Neuron (in vitro differentiated cells): Measurements from ENCODE around the gene KRTAP19-2.

ENCODE experiments used
- H2AFZ ChIP-seq: one replicate; pipeline ENCODE4 v1.6.1; 2013; ENCODE audit warnings: low read depth, mild to moderate bottlenecking, inconsistent platforms, low read length, moderate library complexity
- H3K27me3 ChIP-seq: one replicate; pipeline ENCODE4 v1.6.1; 2013; ENCODE audit warnings: low read length; ENCODE audit not compliant: insufficient read depth
- H3K36me3 ChIP-seq: one replicate; pipeline ENCODE4 v1.6.1; 2013; ENCODE audit warnings: low read length; ENCODE audit not compliant: insufficient read depth
- H3K4me1 ChIP-seq: one replicate; pipeline ENCODE4 v1.6.1; 2013; ENCODE audit warnings: low read length; ENCODE audit not compliant: insufficient read depth
- H3K4me3 ChIP-seq: 2 replicates; pipeline ENCODE4 v1.5.1; 2013; ENCODE audit warnings: mild to moderate bottlenecking, low read length, moderate library complexity
- H3K9me3 ChIP-seq: one replicate; pipeline ENCODE4 v1.6.1; 2013; ENCODE audit warnings: low read length

KRTAP19-2 gene

GRCh38 chr21:30463713-30464112 is 23.5 kb downstream of the KRTAP19-2 start:
- Histone ChIP-seq H2AFZ (no peak overlapping the region), H3K4me1 (peaks cover 11% of the 10 kb centered on the region), H3K4me3 (no peak overlapping the region), H3K27me3 (no peaks in the 10 kb centered on the region), H3K36me3 (no peaks in the 10 kb centered on the region), H3K9me3 (no peaks in the 10 kb centered on the region)

GRCh38 chr21:30448514-30448913 is 38.7 kb downstream of the KRTAP19-2 start:
- Histone ChIP-seq H3K4me3 (no peak overlapping the region), H3K4me1 (no peaks in the 10 kb centered on the region), H3K9me3 (no peaks in the 10 kb centered on the region), H3K36me3 (no peaks in the 10 kb centered on the region), H2AFZ (no peak overlapping the region), H3K27me3 (no peaks in the 10 kb centered on the region)

- Histone ChIP-seq H3K9me3 (no peaks in the 10 kb centered on the region), H3K27me3 (no peaks in the 10 kb centered on the region), H3K4me3 (no peak overlapping the region), H3K36me3 (no peaks in the 10 kb centered on the region), H3K4me1 (no peaks in the 10 kb centered on the region), H2AFZ (no peak overlapping the region)
Measured at GRCh38 chr21:30447056-30447455, 40.2 kb downstream of the KRTAP19-2 start.

GRCh38 chr21:30444204-30444603 is 43.0 kb downstream of the KRTAP19-2 start:
- H3K36me3 ChIP-seq, result no peaks in the 10 kb centered on the region
- H3K27me3 ChIP-seq, result no peaks in the 10 kb centered on the region
- no peak overlapping the region for H3K4me3 ChIP-seq
- H3K9me3 ChIP-seq, result no peaks in the 10 kb centered on the region
- no peak overlapping the region for H2AFZ ChIP-seq
- no peaks in the 10 kb centered on the region for H3K4me1 ChIP-seq

- Histone ChIP-seq H3K27me3 (no peaks in the 10 kb centered on the region), H2AFZ (no peak overlapping the region), H3K36me3 (no peaks in the 10 kb centered on the region), H3K4me3 (no peak overlapping the region), H3K4me1 (no peaks in the 10 kb centered on the region), H3K9me3 (no peaks in the 10 kb centered on the region)
Measured at GRCh38 chr21:30443226-30443625, 44.0 kb downstream of the KRTAP19-2 start.

GRCh38 chr21:30439975-30440374 is 47.3 kb downstream of the KRTAP19-2 start, which contains the start of gene KRTAP15-1:
Gene KRTAP15-1 (plus strand): TSS chr21:30440275. CDS start chr21:30440328, 53 bp downstream.
- Histone ChIP-seq H3K36me3 (no peaks in the 10 kb centered on the region), H3K4me1 (no peaks in the 10 kb centered on the region), H2AFZ (no peak within 1 kb of the TSS), H3K9me3 (no peaks in the 10 kb centered on the region), H3K4me3 (no peak within 1 kb of the TSS), H3K27me3 (no peaks in the 10 kb centered on the region)
